K562 (cell line): ENCODE data around the gene RREB1. TPM values are rescaled to one million over a fixed set of nuclear protein-coding genes. Genes with fewer than 3 reads are reported as not detected.

Experiments used
- ESRRA ChIP-seq: fragments of 450-650 bp; IDR thresholded peaks from 2 replicates; pipeline ENCODE4 v1.6.1; 2014; ENCODE audit warnings: low read depth, mild to moderate bottlenecking, moderate library complexity, borderline replicate concordance
- NCOA4 ChIP-seq: fragments of 450-650 bp; IDR thresholded peaks from 2 replicates; pipeline ENCODE4 v1.6.1; 2018; ENCODE audit warnings: mild to moderate bottlenecking; ENCODE audit not compliant: partially characterized antibody
- NONO ChIP-seq, 2 experiments: fragments of 200-400 bp in 1 of 2; fragments of 450-650 bp in 1 of 2; formaldehyde crosslinking in 1 of 2; IDR thresholded peaks; 2 replicates each; pipeline ENCODE4 v1.6.1; 2017; ENCODE audit warnings: low read depth in 2 of 2, mild to moderate bottlenecking in 2 of 2, moderate library complexity in 2 of 2, low read length in 1 of 2
- NR2C2 ChIP-seq, 2 experiments: fragments of 200-800 bp in 1 of 2; sonication (Bioruptor generic) in 1 of 2; sonication (generic) in 1 of 2; formaldehyde crosslinking in 1 of 2; IDR thresholded peaks; 2 replicates each; pipeline versions ENCODE4 v1.6.1 to v1.8.0; 2016 to 2022; ENCODE audit warnings: mild to moderate bottlenecking in 1 of 2, missing compliant biosample characterization in 1 of 2, missing genetic modification characterization in 1 of 2, missing genetic modification reagents in 1 of 2
- ZNF134 ChIP-seq: fragments of 250-450 bp; sonication (Bioruptor Pico); conservative IDR thresholded peaks from 2 replicates; pipeline ENCODE4 v1.4.0; 2020
- ZNF507 ChIP-seq: conservative IDR thresholded peaks from 2 replicates; pipeline ENCODE4 v1.6.1; 2017; ENCODE audit warnings: missing genetic modification characterization, missing compliant biosample characterization
- polyA plus RNA-seq, 8 experiments: library from polyadenylated mRNA; depleted of rRNA in 4 of 8; stranded (reverse) in 5 of 8; unstranded in 3 of 8; fragments of >200 nt; fragmentation: Nextera tagmentation in 2 of 8; fragmentation: Illumina TruSeq in 1 of 8; extraction: Ambion mirVana in 2 of 8; extraction: Trizol in 1 of 8; gene quantifications; 2 replicates each; pipeline versions ENCODE4 v1.2.1 to v1.2.3, GENCODE V29; 2011 to 2014; ENCODE audit warnings: inconsistent platforms in 1 of 8, missing spikeins in 1 of 8
- total RNA-seq, 7 experiments: library from RNA; depleted of rRNA in 6 of 7; stranded (reverse); fragments of >200 nt in 6 of 7; fragmentation: Illumina TruSeq in 2 of 7; extraction: Trizol in 2 of 7; gene quantifications; 2 replicates each; pipeline versions ENCODE4 v1.2.1 to v1.2.3, GENCODE V29; 2011 to 2021; ENCODE audit warnings: low replicate concordance in 1 of 7
- TF ChIP-seq, protein P1 (sequence below): sonication (generic); formaldehyde crosslinking; IDR thresholded peaks from 2 replicates; pipeline ENCODE4 v1.8.1; 2023; ENCODE audit warnings: mild to moderate bottlenecking, missing genetic modification reagents, moderate library complexity
- TF ChIP-seq, protein P2 (sequence below): fragments of 250-450 bp; sonication (Bioruptor Pico); IDR thresholded peaks from 2 replicates; pipeline ENCODE4 v1.4.0; 2020
- TF ChIP-seq, protein P3 (sequence below): sonication (generic); formaldehyde crosslinking; IDR thresholded peaks from 2 replicates; pipeline ENCODE4 v1.8.0; 2022; ENCODE audit warnings: missing genetic modification reagents, mild to moderate bottlenecking, borderline replicate concordance
- TF ChIP-seq, protein P4 (sequence below): fragments of 450-650 bp; formaldehyde crosslinking; conservative IDR thresholded peaks from 2 replicates; pipeline ENCODE4 v1.4.0; 2022; ENCODE audit warnings: mild to moderate bottlenecking, missing genetic modification characterization
- TF ChIP-seq, protein P5 (sequence below): fragments of 250-450 bp; sonication (Bioruptor Pico); IDR thresholded peaks from 2 replicates; pipeline ENCODE4 v1.5.0; 2021; ENCODE audit warnings: mild to moderate bottlenecking, borderline replicate concordance
- TF ChIP-seq, protein P6 (sequence below): fragments of 250-450 bp; sonication (Bioruptor Pico); IDR thresholded peaks from 2 replicates; pipeline ENCODE4 v1.5.0; 2021

RREB1 gene
- total and polyA plus RNA-seq, 9 of the 15 experiments (the other 6 are each of a cell fraction or from before 2014, with no cell fraction given) = 3.3 to 64.2 (median 19.3) TPM

DNA sequence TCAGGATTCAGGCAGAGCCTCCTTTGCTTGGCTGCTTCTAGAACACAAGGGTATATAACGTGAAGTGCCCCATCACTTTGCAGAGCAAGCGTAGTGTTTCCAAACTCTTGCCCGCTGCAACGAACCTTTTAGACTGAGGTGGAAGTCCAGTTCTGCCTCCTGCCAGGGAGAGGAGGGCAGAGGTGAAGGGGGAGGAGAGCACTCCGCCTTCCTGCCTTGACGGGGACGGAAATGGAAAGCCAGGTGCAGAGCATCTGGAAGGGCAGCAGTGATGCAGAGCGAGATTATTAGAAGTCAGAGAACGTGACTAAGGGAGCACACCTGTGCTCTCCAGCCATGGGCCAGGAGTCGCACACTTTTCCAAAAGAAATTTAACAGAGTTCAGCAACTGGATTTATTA lies 63.4 kb downstream of the RREB1 start (continued):
- TF ChIP-seq, protein P1, sequence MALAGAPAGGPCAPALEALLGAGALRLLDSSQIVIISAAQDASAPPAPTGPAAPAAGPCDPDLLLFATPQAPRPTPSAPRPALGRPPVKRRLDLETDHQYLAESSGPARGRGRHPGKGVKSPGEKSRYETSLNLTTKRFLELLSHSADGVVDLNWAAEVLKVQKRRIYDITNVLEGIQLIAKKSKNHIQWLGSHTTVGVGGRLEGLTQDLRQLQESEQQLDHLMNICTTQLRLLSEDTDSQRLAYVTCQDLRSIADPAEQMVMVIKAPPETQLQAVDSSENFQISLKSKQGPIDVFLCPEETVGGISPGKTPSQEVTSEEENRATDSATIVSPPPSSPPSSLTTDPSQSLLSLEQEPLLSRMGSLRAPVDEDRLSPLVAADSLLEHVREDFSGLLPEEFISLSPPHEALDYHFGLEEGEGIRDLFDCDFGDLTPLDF (CRISPR knock-in tag) = no peak
- TF ChIP-seq, protein P2, sequence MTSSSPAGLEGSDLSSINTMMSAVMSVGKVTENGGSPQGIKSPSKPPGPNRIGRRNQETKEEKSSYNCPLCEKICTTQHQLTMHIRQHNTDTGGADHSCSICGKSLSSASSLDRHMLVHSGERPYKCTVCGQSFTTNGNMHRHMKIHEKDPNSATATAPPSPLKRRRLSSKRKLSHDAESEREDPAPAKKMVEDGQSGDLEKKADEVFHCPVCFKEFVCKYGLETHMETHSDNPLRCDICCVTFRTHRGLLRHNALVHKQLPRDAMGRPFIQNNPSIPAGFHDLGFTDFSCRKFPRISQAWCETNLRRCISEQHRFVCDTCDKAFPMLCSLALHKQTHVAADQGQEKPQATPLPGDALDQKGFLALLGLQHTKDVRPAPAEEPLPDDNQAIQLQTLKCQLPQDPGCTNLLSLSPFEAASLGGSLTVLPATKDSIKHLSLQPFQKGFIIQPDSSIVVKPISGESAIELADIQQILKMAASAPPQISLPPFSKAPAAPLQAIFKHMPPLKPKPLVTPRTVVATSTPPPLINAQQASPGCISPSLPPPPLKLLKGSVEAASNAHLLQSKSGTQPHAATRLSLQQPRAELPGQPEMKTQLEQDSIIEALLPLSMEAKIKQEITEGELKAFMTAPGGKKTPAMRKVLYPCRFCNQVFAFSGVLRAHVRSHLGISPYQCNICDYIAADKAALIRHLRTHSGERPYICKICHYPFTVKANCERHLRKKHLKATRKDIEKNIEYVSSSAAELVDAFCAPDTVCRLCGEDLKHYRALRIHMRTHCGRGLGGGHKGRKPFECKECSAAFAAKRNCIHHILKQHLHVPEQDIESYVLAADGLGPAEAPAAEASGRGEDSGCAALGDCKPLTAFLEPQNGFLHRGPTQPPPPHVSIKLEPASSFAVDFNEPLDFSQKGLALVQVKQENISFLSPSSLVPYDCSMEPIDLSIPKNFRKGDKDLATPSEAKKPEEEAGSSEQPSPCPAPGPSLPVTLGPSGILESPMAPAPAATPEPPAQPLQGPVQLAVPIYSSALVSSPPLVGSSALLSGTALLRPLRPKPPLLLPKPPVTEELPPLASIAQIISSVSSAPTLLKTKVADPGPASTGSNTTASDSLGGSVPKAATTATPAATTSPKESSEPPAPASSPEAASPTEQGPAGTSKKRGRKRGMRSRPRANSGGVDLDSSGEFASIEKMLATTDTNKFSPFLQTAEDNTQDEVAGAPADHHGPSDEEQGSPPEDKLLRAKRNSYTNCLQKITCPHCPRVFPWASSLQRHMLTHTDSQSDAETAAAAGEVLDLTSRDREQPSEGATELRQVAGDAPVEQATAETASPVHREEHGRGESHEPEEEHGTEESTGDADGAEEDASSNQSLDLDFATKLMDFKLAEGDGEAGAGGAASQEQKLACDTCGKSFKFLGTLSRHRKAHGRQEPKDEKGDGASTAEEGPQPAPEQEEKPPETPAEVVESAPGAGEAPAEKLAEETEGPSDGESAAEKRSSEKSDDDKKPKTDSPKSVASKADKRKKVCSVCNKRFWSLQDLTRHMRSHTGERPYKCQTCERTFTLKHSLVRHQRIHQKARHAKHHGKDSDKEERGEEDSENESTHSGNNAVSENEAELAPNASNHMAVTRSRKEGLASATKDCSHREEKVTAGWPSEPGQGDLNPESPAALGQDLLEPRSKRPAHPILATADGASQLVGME (CRISPR knock-in tag) = no peak
- no peak for TF ChIP-seq NCOA4
- TF ChIP-seq, protein P3, sequence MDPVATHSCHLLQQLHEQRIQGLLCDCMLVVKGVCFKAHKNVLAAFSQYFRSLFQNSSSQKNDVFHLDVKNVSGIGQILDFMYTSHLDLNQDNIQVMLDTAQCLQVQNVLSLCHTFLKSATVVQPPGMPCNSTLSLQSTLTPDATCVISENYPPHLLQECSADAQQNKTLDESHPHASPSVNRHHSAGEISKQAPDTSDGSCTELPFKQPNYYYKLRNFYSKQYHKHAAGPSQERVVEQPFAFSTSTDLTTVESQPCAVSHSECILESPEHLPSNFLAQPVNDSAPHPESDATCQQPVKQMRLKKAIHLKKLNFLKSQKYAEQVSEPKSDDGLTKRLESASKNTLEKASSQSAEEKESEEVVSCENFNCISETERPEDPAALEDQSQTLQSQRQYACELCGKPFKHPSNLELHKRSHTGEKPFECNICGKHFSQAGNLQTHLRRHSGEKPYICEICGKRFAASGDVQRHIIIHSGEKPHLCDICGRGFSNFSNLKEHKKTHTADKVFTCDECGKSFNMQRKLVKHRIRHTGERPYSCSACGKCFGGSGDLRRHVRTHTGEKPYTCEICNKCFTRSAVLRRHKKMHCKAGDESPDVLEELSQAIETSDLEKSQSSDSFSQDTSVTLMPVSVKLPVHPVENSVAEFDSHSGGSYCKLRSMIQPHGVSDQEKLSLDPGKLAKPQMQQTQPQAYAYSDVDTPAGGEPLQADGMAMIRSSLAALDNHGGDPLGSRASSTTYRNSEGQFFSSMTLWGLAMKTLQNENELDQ = 0 out of 2 replicates have a peak, but pooled peaks have one; percentile 75
- TF ChIP-seq NR2C2 (CRISPR knock-in tag; IDR thresholded peaks at IDR 0.05) = no peak
- 0 out of 2 replicates have a peak, but pooled peaks have one; percentile 21 for TF ChIP-seq NR2C2 (tag; IDR thresholded peaks at IDR 0.05)
- no peak for TF ChIP-seq NONO (IDR thresholded peaks at IDR 0.05; ENCODE audit: low read depth in 2 of 2, low read length in 1 of 2)
- TF ChIP-seq ZNF507 = no peak
- TF ChIP-seq, protein P4, sequence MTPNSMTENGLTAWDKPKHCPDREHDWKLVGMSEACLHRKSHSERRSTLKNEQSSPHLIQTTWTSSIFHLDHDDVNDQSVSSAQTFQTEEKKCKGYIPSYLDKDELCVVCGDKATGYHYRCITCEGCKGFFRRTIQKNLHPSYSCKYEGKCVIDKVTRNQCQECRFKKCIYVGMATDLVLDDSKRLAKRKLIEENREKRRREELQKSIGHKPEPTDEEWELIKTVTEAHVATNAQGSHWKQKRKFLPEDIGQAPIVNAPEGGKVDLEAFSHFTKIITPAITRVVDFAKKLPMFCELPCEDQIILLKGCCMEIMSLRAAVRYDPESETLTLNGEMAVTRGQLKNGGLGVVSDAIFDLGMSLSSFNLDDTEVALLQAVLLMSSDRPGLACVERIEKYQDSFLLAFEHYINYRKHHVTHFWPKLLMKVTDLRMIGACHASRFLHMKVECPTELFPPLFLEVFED = no peak
- TF ChIP-seq ESRRA = no peak
- TF ChIP-seq, protein P5, sequence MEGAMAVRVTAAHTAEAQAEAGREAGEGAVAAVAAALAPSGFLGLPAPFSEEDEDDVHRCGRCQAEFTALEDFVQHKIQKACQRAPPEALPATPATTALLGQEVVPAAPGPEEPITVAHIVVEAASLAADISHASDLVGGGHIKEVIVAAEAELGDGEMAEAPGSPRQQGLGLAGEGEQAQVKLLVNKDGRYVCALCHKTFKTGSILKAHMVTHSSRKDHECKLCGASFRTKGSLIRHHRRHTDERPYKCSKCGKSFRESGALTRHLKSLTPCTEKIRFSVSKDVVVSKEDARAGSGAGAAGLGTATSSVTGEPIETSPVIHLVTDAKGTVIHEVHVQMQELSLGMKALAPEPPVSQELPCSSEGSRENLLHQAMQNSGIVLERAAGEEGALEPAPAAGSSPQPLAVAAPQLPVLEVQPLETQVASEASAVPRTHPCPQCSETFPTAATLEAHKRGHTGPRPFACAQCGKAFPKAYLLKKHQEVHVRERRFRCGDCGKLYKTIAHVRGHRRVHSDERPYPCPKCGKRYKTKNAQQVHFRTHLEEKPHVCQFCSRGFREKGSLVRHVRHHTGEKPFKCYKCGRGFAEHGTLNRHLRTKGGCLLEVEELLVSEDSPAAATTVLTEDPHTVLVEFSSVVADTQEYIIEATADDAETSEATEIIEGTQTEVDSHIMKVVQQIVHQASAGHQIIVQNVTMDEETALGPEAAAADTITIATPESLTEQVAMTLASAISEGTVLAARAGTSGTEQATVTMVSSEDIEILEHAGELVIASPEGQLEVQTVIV (CRISPR knock-in tag) = no peak
- TF ChIP-seq ZNF134 = no peak
- TF ChIP-seq, protein P6, sequence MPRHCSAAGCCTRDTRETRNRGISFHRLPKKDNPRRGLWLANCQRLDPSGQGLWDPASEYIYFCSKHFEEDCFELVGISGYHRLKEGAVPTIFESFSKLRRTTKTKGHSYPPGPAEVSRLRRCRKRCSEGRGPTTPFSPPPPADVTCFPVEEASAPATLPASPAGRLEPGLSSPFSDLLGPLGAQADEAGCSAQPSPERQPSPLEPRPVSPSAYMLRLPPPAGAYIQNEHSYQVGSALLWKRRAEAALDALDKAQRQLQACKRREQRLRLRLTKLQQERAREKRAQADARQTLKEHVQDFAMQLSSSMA (CRISPR knock-in tag) = no peak
